GM13977 (cell line): ENCODE measurements around the gene IRF8.
"Not testable (repeated sequence)": the region's sequence is repeated elsewhere in the genome, so short reads cannot be mapped to it uniquely, and the experiment has no call there.

Experiments used
- DNase-seq: peaks from one replicate; pipeline ENCODE4 v3.0.0; 2012; ENCODE audit warnings: low spot score
- in situ Hi-C: fragments of 300-500 bp; cut with MboI; formaldehyde crosslinking; loops from one replicate; pipeline ENCODE4 v1.12.0; 2022; ENCODE audit warnings: low sequenced_read_pairs, low pct_unique_long_range_greater_than_20kb, mixed read lengths, inconsistent platforms; ENCODE audit not compliant: unreplicated experiment
- TF ChIP-seq, protein P1 (sequence below): IDR thresholded peaks from 2 replicates; pipeline ENCODE4 v1.5.1; 2012; ENCODE audit warnings: mild to moderate bottlenecking, control low read depth; ENCODE audit not compliant: insufficient read depth; ENCODE audit errors: extremely low read depth, missing control alignments

IRF8 gene

DNA sequence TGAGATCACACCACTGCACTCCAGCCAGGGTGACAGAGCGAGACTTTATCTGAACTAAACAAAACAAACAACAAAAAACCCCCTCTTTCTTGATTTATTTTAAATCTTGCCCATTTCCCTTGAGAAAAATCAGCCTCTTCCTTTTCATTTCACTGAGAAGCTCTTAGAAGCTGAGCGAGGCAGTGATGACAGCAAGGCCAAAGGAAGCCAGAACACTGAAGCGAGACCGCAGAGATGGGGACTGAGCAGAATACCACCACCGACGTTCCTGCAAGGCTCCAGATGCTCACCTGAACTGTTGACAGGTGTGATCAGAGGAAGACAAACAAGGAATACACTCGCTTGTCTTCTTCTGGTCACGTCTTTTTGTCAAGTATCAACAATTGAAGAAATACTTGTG lies 30.5 kb upstream of the IRF8 start:
- TF ChIP-seq, protein P1, sequence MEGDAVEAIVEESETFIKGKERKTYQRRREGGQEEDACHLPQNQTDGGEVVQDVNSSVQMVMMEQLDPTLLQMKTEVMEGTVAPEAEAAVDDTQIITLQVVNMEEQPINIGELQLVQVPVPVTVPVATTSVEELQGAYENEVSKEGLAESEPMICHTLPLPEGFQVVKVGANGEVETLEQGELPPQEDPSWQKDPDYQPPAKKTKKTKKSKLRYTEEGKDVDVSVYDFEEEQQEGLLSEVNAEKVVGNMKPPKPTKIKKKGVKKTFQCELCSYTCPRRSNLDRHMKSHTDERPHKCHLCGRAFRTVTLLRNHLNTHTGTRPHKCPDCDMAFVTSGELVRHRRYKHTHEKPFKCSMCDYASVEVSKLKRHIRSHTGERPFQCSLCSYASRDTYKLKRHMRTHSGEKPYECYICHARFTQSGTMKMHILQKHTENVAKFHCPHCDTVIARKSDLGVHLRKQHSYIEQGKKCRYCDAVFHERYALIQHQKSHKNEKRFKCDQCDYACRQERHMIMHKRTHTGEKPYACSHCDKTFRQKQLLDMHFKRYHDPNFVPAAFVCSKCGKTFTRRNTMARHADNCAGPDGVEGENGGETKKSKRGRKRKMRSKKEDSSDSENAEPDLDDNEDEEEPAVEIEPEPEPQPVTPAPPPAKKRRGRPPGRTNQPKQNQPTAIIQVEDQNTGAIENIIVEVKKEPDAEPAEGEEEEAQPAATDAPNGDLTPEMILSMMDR, result no peak
- DNase-seq, result no peak
- in situ Hi-C loops, result no loop called here

DNA sequence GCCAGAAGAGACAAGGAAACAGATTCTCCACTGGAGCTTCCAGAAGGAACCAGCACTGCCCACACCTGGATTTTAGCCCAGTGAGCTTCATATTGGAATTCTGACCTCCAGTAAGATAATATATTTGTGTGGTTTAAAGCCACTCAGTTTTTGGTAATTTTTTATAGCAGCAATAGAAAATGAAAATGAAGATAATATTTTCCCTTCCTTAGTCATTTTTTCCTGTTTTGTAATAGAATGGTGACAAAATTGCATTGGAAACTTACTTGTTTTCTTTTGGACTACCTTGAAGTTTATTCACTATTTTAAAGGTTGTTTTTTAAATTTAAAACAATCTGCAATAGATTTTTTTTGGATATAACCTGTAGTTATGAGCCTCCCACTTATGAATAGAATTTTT lies 29.8 kb upstream of the IRF8 start:
- DNase-seq, result no peak
- in situ Hi-C loops, result no loop called here
- TF ChIP-seq, protein P1, result no peak

DNA sequence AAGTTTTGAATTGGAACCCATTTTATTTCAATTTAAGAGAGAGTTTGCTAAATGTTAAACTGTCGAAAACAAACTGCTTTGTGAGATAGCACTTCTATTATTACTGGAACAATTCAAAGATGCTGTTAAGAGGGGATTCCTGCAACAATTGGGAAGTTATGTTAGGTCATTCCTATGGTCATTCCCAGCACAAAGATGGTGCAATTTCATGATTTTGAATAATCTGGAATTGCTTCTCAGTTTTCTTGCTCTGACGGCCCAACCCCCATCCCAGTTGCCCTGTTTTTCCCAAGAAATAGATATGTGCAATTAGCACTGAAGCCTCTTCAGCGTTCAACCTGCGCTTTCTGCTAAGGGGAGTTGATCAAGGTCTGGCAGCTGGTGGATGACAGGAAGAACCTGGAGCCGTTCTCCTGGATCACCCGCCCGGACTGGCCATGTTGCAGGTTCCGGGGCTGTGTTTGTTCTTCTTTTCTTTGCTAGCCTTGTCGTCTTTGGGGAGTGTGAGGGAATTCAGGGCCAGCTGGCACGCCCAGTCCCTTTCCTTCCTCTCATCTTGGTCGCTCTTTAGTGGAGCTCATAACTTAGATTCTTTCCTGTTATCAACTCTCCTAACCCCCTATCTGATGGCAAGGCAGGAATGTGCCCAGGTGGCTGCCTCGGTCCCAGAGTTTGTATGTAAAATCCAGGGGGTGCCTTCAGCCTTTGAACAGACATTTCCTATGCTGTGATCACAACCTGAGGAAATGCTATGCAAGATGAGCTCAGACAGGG lies 29.0 kb upstream of the IRF8 start:
- TF ChIP-seq, protein P1, result no peak
- no peak for DNase-seq
- in situ Hi-C loops, result no loop called here

DNA sequence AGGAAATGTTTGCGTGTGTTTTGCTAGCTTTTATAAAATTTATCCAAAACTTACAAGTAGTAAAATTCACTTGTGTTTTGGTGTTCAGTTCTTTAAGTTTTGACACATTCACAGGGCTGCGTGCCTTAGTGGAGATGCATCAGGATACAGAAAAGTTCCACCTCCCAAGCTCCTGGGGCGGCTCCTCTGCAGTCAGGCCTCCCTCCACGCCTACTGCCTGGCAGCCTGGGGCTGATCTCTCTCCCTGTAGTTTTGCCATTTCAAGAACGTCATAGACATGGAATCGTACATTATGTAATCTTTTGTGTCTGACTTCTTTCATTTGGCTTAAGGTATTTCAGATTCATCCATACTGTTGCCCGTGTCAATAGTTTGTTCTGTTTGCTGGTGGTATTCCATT lies 27.2 kb upstream of the IRF8 start:
- DNase-seq, result no peak
- TF ChIP-seq, protein P1, result no peak
- in situ Hi-C loops, result no loop called here

DNA sequence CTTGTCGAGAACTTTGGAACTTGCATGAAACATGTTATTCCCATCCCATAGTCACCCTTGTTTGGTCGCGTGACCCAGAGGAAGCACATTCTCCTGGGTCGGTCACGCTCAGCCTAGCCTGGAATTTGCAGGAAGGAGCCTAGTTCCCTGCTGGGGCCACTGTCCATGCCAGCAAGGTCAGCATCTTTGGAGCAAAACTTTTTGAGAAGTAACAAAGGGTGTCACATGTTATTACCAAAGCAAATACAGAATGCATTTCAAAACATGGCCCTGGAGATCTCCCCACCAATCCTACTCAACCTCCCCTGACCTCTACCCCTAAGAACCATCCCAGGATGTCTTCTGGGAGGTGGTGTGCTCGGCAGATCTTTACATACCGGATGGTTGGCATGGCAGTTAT lies 26.2 kb upstream of the IRF8 start:
- TF ChIP-seq, protein P1, result no peak
- no peak for DNase-seq
- in situ Hi-C loops, result no loop called here

DNA sequence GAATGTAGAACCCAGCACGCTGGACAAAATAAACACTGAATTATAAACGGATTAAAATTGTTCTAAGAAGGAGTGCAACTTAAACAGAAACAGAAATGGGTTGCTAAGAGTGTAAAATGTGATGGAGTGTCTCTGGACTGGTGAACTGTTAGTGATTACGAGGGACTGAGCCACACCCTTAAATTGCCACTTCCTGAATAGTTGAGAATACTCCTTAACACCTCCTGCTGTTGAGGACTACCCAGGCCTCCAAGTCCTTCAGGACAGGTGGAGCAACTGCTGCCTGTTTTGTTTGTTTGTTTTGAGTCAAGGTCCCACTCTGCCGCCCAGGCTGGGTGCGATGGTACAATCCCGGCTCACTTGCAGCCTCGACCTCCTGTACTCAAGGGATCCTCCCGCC lies 25.8 kb upstream of the IRF8 start:
- TF ChIP-seq, protein P1, result no peak
- DNase-seq, result no peak
- in situ Hi-C loops, result no loop called here

DNA sequence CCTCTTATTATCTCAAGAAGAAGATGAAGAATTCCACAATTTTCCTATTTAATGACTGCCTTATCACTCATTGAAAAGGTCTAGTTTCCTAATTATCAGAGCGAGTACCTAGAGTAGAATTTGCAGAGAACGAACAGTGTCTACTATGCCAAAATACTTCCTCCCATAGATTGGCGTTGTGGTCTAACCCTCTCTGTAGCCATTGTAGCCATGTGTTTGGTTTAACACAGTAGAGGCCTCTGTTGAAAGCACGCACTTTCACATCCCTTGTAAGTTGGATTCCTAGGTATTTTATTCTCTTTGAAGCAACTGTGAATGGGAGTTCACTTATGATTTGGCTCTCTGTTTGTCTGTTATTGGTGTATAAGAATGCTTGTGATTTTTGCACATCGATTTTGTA lies 24.9 kb upstream of the IRF8 start:
- in situ Hi-C loops, DNase-seq: not testable (repeated sequence)
